Spleen (tissue), 7 donors: ENCODE results near the gene TEX10.

Experiments used
- CTCF ChIP-seq, 11 experiments: fragments of 200-600 bp in 7 of 11; fragments of 450-650 bp in 4 of 11; sonication (generic) in 4 of 11; IDR thresholded peaks in 8 of 11; conservative IDR thresholded peaks in 3 of 11; 1 replicate in 7 of 11; 2 replicates in 4 of 11; pipeline versions ENCODE4 v1.4.0 to v1.8.0; 2016 to 2021; ENCODE audit warnings: antibody characterized with exemption in 11 of 11, inconsistent platforms in 4 of 11, mild to moderate bottlenecking in 1 of 11
- POLR2A ChIP-seq, 3 donors: fragments of 450-650 bp; IDR thresholded peaks; one replicate each; pipeline ENCODE4 v1.5.1; 2017; ENCODE audit warnings: antibody characterized with exemption in 3 of 3, mild to moderate bottlenecking in 1 of 3
- POLR2AphosphoS5 ChIP-seq, 3 donors: sonication (generic); formaldehyde crosslinking; IDR thresholded peaks; one replicate each; pipeline ENCODE4 v1.5.1; 2017; ENCODE audit warnings: antibody characterized with exemption in 3 of 3
- donor health status: DM: no; HTN: no; CAD: no; lungs with moderate emphysema.
- donor health status: DM: no; HTN: no; CAD: no.
- donor health status: DM: no; HTN: no; CAD: no.

- no peak for TF ChIP-seq CTCF (IDR thresholded peaks at IDR 0.05 in 8 of 11, conservative IDR thresholded peaks at IDR 0.05 in 3 of 11)
- no peak for TF ChIP-seq POLR2A (IDR thresholded peaks at IDR 0.05)
- TF ChIP-seq POLR2AphosphoS5 (IDR thresholded peaks at IDR 0.05) = no peak
Observed at GRCh38 chr9:100346836-100347235, 5.9 kb downstream of the TEX10 start.
